Measurements from ENCODE around the gene GFRA1.

- TF ChIP-seq EZH2 (IDR thresholded peaks at IDR 0.05), result no peak
- TF ChIP-seq EZH2phosphoT487 (IDR thresholded peaks at IDR 0.05), result no peak
These were observed 146.8 kb downstream of the GFRA1 start for GRCh38 chr10:116126239-116126638.
